EL (cell line): ENCODE measurements around the gene FGF14.

Experiments
- DNase-seq: peaks from one replicate; pipeline ENCODE4 v3.0.0-alpha.2; 2016

The FGF14 gene

GRCh38 chr13:102361113-102361512 lies 40.7 kb downstream of the FGF14 start:
- no peak for DNase-seq

- no peak for DNase-seq
Measured at GRCh38 chr13:102359264-102359663, 42.6 kb downstream of the FGF14 start.

GRCh38 chr13:102355251-102355650 lies 46.6 kb downstream of the FGF14 start:
- no peak for DNase-seq

DNA sequence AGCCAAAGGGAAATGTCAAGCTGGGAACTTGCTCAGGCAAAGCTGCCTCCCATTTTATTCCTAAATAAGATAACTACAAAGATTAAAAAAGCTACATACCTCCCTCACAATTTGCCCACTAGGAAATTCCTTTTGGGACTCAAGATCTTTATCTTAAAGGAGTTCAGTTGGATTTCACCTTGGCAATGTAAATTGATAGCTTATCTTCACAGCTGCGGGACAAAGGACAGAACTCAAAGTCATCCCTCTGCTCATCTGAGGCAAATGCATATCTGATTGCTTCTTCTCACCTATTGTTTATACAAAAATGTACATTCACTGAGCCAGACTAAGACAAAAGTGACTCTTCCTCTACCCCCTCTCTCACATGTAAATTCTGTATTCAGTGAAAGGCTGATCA lies 47.8 kb downstream of the FGF14 start:
- no peak for DNase-seq

GRCh38 chr13:102351521-102351920 lies 50.3 kb downstream of the FGF14 start:
- no peak for DNase-seq

DNA sequence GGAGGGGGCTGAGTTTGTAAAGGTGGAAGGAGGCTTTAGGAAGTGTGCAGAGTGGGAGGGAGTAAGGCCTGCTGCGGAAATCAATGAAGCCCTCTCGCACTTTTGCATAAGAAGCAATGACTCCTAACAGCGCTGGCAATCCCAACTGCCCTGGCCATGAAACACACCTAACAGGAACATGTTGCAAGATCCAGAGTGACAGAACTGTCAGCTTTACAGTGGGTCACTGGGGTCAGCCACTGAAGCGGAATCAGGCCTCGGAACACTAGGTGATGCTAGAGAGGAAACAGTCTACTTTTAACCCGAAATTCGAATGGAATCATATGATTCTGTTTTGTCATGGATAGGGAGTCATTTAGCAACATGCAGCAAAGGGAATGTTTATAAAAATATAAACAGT lies 54.4 kb downstream of the FGF14 start:
- DNase-seq: no peak

GRCh38 chr13:102346769-102347168 lies 55.1 kb downstream of the FGF14 start:
- DNase-seq: no peak

DNA sequence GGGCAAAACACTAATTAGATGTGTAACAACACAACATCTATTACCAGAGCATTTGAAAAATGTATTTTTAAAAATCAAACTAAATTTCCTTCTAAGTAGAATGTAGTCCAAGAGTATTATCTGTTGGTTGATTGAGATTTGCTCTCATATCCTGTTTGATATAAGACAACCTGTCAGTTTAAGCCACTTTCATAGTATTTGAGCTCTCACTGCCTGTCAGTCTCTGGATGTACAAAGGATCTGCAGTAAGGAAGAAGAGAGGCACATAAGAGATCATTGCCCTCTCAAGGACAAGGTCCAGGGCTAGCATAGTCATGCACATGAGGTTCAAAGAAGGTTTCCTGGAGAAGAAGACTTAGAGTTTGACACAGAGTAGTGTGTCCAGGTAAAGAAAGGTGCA lies 57.4 kb downstream of the FGF14 start:
- no peak for DNase-seq

DNA sequence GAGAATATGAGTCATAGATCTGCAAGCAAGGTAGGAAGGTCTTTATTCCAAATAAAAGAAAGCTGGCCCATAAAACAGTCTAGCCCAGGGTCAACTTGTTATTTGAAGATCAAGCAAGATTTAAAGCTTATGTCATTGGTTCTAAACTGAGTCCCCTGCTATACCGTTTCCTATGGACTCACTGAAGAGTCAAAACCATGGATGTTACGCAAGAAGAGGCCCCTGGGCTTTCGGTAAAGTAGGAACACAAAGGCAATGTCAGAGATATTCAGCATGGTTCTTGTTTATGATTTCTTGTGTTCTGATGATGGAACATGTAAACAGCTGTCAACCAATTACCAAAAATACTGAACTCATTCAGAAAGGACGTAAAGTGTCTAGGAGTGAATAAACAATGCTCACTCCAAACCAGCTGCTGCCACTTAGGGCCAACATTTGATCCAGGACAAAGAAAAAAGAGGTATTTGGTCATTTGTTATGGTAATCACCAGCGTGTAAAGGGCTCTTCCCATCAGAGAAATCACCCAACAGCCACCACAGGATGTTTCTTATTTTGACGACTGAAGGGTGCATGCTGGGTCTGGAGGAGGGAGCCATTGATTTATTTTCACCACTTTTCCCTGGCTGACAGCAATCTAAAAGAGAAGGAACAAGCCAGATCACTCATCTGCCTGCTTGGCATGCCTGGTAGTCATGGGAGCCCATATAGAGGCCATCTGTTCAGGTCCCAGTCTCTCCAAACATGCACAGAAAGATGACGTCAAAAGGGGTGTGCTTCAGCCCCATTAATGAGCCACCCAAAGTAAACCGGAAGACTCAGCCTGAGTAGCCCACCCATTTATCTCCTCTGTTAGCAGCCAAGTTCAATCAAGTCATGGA lies 68.3 kb downstream of the FGF14 start:
- DNase-seq: no peak

DNA sequence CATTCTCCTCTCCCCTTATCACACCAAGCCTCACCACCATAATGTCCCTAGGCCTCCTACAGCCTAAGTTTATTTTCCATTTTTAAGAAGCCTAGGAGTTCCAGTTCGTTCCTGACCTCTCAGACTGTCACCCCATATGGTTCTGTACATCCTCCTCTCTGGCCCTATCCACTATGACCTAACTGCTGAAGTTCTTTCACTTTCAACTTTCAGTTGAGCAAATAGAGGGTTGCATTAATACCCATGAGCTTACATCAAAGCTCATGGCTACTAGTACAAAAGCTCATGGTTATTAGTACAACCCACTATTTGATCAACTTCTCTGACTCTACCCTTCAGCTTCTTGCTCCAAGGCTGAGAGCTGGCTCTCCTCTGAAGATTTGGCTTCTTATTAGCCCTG lies 72.9 kb downstream of the FGF14 start:
- no peak for DNase-seq

- DNase-seq: no peak
Measured at GRCh38 chr13:102327119-102327617, 74.7 kb downstream of the FGF14 start.

- DNase-seq: no peak
Measured at GRCh38 chr13:102326381-102327118, 75.3 kb downstream of the FGF14 start.

DNA sequence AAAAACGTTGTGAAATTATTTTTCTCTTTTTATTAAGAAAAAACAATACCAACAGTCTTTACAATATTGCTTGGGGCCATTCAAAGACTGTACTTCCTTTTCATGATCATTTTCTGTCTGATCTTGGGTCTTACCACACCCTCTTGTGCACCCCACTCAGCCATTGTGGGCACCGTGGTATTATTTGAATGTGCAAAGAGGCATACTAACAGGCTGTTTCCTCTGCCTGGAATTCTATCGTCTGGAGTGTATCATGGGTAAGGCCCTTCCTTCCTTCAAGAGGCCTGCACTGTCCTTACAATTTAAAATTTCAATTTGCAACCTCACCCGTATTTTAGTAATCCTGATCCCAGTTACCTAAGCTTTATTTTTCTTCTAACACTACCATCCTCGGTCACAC lies 76.5 kb downstream of the FGF14 start:
- DNase-seq: no peak

- DNase-seq: no peak
Measured at GRCh38 chr13:102323505-102323904, 78.3 kb downstream of the FGF14 start.

DNA sequence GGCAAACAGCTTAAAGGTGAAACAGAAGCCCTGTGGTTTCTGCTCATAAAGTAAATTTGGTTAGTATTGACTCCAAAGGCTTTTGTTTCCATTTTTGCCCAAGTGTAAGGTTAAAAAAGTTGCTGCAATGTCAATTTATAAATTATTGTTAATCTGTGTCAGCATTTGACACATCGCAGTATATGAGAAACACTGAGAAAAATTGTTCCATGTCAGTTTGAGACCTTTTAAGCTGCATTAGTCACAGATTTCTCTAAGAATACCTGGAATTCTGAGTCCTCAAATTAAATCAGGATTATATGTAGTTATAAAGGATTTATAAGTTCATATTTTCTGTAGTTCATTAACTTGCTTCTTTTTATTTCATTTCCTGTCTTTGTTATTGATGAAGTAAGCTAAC lies 78.8 kb downstream of the FGF14 start:
- no peak for DNase-seq

DNA sequence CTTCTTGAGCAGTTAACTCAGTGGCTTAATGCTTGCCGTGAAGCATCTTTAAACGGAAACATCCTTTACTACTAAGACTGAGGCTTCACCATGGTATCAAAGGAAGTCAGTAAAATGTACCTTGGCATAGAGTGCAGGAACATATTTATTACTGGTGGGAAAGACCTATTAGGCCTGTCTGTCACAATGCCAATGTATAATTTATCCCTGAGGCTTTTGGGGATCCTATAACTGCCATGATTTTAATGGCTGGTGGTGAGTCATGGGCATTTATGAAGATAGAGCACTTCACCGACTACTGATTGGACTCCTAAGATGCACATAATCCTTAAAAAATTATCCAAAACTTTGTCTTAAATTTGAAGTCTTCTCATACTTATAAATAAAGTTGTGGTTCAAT lies 79.6 kb downstream of the FGF14 start:
- no peak for DNase-seq

- DNase-seq: no peak
Measured at GRCh38 chr13:102318233-102318632, 83.6 kb downstream of the FGF14 start.

- no peak for DNase-seq
Measured at GRCh38 chr13:102317593-102317992, 84.3 kb downstream of the FGF14 start.

- DNase-seq: no peak
Measured at GRCh38 chr13:102316732-102317131, 85.1 kb downstream of the FGF14 start.

GRCh38 chr13:102312841-102313240 lies 89.0 kb downstream of the FGF14 start:
- no peak for DNase-seq

DNA sequence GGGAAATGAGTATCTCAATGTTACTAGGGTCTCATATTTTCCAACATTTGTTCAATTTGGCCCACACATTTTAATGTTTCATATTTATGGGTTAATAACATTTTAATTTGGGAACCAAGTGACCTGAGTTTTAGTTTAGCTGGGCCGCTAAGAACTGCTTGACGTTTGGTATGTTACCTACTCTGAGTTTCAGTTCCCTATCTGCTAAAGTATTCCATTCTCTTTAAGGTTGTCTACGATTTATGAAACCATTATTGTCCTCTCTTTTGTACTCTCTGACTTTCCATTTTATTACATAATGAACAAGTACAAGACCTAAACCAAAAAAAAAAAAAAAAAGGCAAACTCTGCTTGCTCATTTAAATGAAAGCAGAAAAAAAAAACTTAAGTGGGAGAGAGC lies 89.9 kb downstream of the FGF14 start:
- no peak for DNase-seq

DNA sequence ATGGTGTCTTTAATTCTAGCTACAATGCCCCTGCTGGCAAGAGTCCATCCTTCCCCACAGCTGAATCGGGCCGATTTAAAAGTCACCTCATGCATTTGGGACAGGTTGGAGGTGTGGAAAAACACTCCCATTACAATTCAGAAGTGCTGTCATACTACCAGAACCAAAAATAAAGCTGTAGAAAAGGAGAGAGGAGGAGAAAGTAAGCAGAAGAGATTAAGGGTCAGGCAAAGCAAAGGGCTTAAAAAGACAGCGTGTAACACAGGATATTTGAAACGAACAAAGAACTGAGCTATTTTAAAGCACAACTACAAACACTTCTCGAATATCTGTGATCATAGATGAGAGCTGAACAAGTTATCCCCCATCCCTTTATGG lies 90.4 kb downstream of the FGF14 start:
- no peak for DNase-seq

GRCh38 chr13:102310691-102311418 lies 91.0 kb downstream of the FGF14 start:
- no peak for DNase-seq

- DNase-seq: no peak
Measured at GRCh38 chr13:102309110-102309509, 92.7 kb downstream of the FGF14 start.
